ENCODE results near the gene KLK11.
"Not testable (repeated sequence)": the region's sequence is repeated elsewhere in the genome, so short reads cannot be mapped to it uniquely, and the experiment has no call there.

Gene KLK11

DNA sequence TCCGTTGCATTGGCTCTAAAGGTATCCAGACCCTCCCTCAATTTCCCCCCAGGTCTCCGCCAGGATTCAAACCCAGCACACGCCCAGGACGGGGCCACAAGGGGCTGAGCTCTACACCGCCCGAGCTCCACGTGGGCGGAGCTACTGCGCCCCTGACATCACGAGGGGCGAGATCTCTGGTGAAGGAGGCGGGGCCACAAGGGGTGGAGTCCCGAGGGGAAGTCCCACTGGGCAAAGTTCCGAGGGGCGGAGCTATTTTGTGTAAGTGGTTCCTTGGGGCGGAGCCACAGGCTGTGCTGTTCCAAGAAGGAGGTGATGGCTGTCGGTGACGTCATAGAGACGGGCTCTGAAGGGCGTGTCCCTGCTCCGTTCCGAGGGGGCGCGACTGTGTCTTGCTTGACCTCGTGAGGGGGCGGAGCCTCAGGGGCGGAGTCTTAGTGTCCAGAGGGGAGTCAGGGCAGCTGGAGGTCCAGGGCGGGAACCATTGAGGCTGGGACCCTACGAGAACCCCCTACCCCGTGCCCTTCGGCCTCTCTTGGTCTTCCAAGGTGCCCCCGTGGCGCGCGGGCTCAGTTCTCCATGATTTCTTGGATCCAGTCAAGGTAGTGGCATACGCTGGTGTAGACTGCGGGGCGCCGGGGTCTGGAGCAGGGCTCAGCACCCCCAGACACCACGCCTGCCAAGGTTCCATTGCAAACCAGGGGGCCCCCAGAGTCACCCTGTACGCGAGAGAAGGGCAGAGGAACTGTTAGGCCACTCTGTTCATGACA, 23.7 kb downstream of the KLK11 start:
- DNase-seq: no peak

GRCh38 chr19:51002089-51002532, 24.3 kb downstream of the KLK11 start:
- DNase-seq: no peak

DNA sequence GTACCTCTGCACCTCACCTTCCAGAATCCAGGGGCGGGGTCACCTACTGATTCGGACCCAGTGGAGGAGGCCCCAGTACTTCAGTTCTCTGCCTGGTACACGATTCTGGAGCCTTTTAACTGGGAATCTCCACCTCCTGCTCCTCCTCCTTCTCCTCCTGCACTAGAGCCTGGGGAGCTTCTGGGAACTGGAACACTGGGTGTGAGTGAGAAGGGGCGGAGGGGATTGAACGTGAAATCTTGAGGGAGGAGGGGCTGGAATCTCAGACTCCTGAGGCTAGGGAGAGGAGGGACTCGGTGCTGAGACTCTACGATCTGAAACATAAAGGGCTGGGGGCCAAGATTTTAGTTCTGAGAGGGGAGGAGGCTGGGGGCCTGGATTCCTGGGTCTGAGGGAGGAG, 24.9 kb downstream of the KLK11 start, which contains the start of gene KLK8:
TSS of gene KLK8 (minus strand) at position 90 of the 400 bp plus-strand sequence. CDS start 437 bp downstream, outside the sequence.
- DNase-seq: no peak

DNA sequence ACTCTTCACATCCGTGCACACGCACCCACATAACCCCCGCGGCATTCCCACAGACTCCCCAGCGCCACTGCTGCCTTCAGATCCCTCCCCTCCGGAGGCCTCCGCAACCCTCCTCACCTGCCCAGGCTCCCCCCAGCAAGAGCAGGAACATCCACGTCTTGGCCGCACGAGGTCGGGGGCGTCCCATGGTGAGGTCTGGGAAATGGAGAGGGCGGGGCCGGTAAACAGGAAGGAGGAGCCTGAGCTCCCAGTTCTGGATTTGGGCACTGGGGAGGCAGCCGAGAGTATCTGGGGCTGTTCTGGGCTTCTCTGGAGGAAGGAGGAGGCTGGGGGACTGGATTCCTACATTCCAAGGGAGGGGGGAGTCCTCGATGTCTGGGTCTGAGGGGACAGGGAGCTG, 25.4 kb downstream of the KLK11 start:
- DNase-seq: no peak

- DNase-seq: no peak
These were observed 26.0 kb downstream of the KLK11 start for GRCh38 chr19:51000426-51000825.

DNA sequence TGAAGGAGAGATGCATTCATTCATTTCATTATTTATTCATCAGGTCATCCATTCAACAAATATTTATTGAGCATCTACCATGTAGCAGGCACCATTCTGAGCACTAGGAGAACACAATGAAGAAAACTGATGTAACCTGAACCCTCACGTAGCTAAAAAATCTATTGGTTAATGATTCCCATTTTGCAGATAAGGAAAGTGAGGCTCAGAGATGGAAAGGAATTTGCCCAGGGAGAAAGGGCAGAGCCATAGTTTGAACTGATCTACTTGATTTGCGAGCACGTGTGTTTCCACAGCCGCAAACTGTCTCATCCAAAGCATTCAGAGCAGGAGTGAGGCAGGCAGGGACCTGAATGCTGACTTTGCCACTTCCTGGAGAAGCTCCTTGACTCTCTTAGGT, 27.7 kb downstream of the KLK11 start:
- DNase-seq: no peak

GRCh38 chr19:50998061-50998460, 28.4 kb downstream of the KLK11 start:
- DNase-seq: no peak

DNA sequence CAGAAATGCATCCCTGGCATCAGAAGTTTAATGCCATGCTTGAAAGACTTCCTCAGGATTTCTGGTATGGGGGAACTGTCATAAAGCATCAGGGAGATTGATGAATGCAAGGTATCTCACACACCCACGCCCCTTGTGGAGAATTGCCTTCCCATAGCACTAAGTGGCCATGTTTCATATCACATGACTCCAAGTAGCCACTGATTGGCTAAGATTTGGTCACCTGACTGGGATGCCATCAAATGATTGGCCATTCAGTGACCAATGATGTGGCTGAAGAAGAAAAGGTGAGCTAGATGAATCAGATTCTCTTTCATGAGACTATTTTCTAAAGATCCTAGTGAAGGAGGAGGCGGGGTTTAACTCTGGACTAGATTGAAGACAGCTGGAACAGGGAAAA, 32.3 kb downstream of the KLK11 start:
- no peak for DNase-seq

GRCh38 chr19:50992666-50993035, 33.8 kb downstream of the KLK11 start:
- DNase-seq: no peak

DNA sequence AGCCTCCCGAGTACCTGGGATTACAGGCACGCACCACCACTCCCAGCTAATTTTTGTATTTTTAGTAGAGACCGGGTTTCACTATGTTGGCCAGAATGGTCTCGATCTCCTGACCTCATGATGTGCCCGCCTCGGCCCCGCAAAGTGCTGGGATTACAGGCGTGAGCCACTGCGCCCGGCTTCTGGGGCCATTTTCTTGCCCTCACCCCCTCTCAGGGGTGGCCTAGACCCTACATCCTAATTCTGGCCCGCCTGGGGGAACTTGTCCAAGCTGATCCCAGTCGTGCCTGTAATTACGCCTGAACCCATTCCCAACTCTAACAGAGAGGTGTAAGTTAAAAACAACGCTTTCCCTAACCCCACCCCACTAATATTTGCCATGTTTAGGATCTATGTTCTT, 42.0 kb downstream of the KLK11 start:
- DNase-seq: not testable (repeated sequence)

DNA sequence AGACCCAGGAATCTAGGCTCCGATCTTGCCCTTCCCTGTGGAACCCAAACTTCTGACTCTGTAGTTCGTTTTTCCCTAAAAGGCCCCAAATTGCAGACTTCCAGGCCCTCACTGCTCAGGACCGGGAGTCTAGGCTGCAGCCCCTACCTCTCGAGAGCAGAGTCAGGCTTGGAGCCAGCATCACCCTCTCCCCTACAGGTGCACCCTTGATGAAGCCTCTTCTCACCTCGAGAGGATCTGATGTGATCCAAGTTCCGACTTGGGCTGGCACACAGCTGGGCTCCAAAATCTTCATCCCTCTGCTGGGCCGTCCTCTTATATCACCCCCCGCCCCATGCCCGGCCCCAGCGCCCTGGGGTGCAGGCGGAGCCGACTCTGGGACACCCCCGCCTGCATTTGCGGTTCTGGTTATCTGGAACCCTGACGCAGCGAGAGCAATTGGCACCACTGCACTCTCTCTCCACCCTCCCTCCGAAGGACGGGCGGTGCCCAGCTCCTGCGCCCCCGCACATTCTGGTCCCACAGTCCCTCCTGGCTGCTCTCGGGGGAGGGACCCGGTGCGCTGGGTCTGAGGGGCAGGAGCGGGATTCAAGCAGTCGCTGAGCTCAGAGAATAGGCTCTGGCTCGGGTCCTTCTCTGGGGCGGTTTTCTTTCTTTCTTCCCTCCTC, 42.7 kb downstream of the KLK11 start, which contains the start of gene KLK7:
TSS of gene KLK7 (minus strand) at position 293 of the 668 bp plus-strand sequence. CDS start 1,518 bp downstream, outside the sequence.
- DNase-seq: no peak

- DNase-seq: no peak
These were observed 44.2 kb downstream of the KLK11 start for GRCh38 chr19:50982186-50982585.

GRCh38 chr19:50981587-50982146, 44.7 kb downstream of the KLK11 start:
- DNase-seq: no peak

DNA sequence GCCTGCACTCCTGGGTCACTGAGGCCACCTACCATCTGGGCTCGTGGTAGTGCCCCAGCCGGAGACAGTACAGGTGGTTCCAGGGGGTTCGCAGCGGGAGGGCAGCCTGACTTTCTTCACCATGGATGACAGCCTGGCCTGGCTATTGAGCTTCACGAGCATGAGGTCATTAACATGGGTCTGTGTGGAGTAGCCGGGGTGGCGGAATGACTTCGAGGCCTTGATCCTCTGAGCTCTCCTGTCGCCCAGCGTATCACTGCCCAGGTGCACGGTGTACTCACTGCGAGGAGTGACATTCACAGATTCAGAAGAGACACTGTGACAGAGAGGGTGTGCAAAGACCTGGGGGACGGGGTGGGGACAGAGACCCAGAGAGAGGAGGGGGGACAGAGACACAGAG, 46.2 kb downstream of the KLK11 start:
- DNase-seq: no peak

DNA sequence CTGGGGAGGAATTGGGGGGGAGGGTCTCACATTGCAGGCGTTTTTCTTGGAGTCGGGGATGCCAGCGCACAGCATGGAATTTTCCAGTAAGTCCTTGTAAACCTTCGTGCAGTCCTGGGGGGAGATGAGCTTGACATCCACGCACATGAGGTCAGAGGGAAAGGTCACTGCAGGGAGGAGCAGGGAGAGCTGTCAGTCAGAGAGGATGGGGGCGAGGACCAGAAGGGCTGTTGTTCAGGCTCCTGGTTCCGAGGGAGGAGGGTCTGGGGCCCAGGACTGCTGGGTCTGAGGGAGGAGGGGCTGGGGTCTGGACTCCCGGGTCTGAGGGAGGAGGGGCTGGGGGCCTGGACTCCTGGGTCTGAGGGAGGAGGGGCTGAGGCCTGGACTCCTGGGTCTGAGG, 46.7 kb downstream of the KLK11 start:
- DNase-seq: no peak

DNA sequence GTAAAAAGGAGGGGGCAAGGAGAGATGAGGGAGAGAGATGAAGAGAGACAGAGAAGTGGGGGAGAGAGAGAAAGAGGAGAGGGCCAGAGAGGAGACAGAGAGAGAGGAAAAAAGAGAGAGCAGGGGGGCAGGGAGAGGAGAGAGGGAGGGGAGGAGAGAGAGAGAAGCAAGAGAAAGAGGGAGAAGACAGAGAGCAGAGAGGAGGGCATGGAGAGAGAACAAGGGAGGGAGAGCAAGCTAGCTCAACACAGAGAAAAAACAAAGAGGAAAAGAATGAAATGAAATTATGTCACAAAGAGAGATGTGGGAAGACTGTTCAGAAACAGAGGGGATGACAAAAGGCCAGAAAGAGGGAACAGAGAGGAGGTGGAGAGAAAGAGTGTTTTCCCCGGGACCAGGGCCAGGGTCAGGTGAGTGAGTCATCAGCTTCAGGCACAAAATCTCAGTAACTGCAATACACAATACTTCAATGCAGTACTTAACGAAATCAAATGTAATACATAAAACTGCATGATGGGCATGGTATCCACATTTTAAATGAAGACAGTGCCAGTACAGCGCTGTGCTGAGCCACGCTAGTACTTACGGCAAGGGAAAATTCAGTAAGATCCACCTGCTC, 47.5 kb downstream of the KLK11 start:
- DNase-seq: no peak

- DNase-seq: no peak
These were observed 48.8 kb downstream of the KLK11 start for GRCh38 chr19:50977626-50978025.

GRCh38 chr19:50975766-50976165, 50.6 kb downstream of the KLK11 start:
- no peak for DNase-seq

DNA sequence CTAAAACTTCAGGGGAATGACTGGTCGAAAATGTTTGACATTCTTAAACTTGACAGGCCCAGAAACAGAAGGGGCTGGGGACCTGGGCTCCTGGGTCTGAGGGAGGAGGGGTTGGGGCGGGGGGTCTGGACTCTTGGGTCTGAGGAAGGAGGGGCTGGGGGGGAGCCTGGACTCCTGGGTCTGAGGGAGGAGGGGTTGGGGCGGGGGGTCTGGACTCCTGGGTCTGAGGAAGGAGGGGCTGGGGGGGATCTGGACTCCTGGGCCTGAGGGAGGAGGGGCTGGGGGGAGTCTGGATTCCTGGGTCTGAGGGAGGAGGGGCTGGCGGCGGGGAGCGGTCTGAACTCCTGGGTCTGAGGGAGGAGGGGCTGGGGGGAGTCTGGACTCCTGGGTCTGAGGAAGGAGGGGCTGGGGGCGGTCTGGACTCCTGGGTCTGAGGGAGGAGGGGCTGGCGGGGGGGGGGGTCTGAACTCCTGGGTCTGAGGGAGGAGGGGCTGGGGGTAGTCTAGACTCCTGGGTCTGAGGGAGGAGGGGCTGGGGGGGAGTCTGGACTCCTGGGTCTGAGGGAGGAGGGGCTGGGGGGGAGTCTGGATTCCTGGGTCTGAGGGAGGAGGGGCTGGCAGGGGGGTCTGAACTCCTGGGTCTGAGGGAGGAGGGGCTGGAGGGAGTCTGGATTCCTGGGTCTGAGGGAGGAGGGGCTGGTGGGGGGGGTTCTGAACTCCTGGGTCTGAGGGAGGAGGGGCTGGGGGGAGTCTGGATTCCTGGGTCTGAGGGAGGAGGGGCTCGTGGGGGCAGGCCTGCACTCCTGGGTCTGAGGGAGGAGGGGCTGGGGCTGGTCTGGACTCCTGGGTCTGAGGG, 51.5 kb downstream of the KLK11 start:
- DNase-seq: no peak

- no peak for DNase-seq
These were observed 53.5 kb downstream of the KLK11 start for GRCh38 chr19:50972795-50973376.

Data from DMS79 (cell line).